Subcutaneous preadipocyte (primary cell): ENCODE measurements around the gene MGARP. TPM values are rescaled to one million over a fixed set of nuclear protein-coding genes. Genes with fewer than 3 reads are reported as not detected.
A peak's percentile ranks its signal among the peaks of the same experiment; 100 is the strongest.

Experiments
- small RNA-seq: library from RNA; depleted of rRNA; stranded (forward); fragments of <200 nt; gene quantifications from one replicate; pipeline ENCODE3, GENCODE V24; 2012
- total RNA-seq: library from RNA; depleted of rRNA; stranded (reverse); fragments of >200 nt; gene quantifications from 2 replicates; pipeline ENCODE4 v1.2.3, GENCODE V29; 2012

MGARP gene
- 1.8 TPM in 2 replicates for total RNA-seq

GRCh38 chr4:139279760-139280620, at the start of gene MGARP:
Gene MGARP, minus strand, starts transcription at chr4:139280225. Its CDS starts 67 bp downstream, at chr4:139280158.

GRCh38 chr4:139301821-139302611, 22.0 kb upstream of the MGARP start, which contains the start of gene NDUFC1:
Gene NDUFC1, minus strand, starts transcription at chr4:139302477. Its CDS starts 6,679 bp downstream, at chr4:139295798.

GRCh38 chr4:139301113-139301820, 21.2 kb upstream of the MGARP start, which contains the start of gene NAA15:
Gene NAA15, plus strand, starts transcription at chr4:139301505. Its CDS starts 273 bp downstream, at chr4:139301778.

Small RNA genes within 50 kb of the gene (small RNA-seq; reads per million reads assigned to genes)
- gene RNU6-1074P: not detected
- gene RNU6-1214P: not detected
- 0.60 reads per million, percentile 37 among the genes with 10 or more reads in this experiment for gene RNU6-506P

Other genes starting within 250 kb of the MGARP start
- 27.2 and 34.6 TPM in 2 replicates for gene ELF2, start 103.0 kb downstream of the MGARP start, total RNA-seq
- gene NAA15, start 21.3 kb upstream of the MGARP start, total RNA-seq: 36.0 and 60.6 TPM in 2 replicates
- gene NDUFC1, start 22.3 kb upstream of the MGARP start, total RNA-seq: 26.6 and 30.9 TPM in 2 replicates
- 8.8 and 10.6 TPM in 2 replicates for gene RAB33B, start 173.9 kb upstream of the MGARP start, total RNA-seq